Loucy (cell line): ENCODE measurements around the gene CDH4.

Experiments
- H2AFZ ChIP-seq: fragments of 200-600 bp; sonication (generic); 2 replicates; pipeline ENCODE4 v1.6.0; 2016; ENCODE audit warnings: antibody characterized with exemption, mild to moderate bottlenecking, low read length, moderate library complexity
- H3F3A ChIP-seq: fragments of 200-600 bp; 2 replicates; pipeline ENCODE4 v1.6.0; 2016; ENCODE audit warnings: antibody characterized with exemption, low read depth, mild to moderate bottlenecking
- H3K27me3 ChIP-seq: fragments of 200-600 bp; sonication (generic); 2 replicates; pipeline ENCODE4 v1.6.1; 2014; ENCODE audit warnings: low read length, mild to moderate bottlenecking; ENCODE audit not compliant: insufficient read depth, poor library complexity, severe bottlenecking
- H3K36me3 ChIP-seq: fragments of 200-600 bp; sonication (generic); 2 replicates; pipeline ENCODE4 v1.6.1; 2016; ENCODE audit warnings: low read length; ENCODE audit not compliant: insufficient read depth
- H3K4me1 ChIP-seq: fragments of 200-600 bp; sonication (generic); 2 replicates; pipeline ENCODE4 v1.5.1; 2014; ENCODE audit warnings: low read length, mild to moderate bottlenecking; ENCODE audit not compliant: insufficient read depth, poor library complexity, severe bottlenecking
- H3K4me2 ChIP-seq: fragments of 200-600 bp; sonication (generic); 2 replicates; pipeline ENCODE4 v1.6.0; 2014; ENCODE audit warnings: antibody characterized with exemption, low read length, low read depth, mild to moderate bottlenecking; ENCODE audit not compliant: poor library complexity, severe bottlenecking
- H3K4me3 ChIP-seq: fragments of 200-600 bp; sonication (generic); 2 replicates; pipeline ENCODE4 v1.5.1; 2014; ENCODE audit warnings: low read length, mild to moderate bottlenecking, mixed read lengths; ENCODE audit not compliant: poor library complexity, severe bottlenecking
- H3K79me2 ChIP-seq: fragments of 200-600 bp; sonication (generic); 2 replicates; pipeline ENCODE4 v1.6.1; 2014; ENCODE audit warnings: low read length; ENCODE audit not compliant: insufficient read depth
- H3K9ac ChIP-seq: fragments of 200-600 bp; sonication (generic); 2 replicates; pipeline ENCODE4 v1.6.0; 2014; ENCODE audit warnings: mild to moderate bottlenecking, low read depth, low read length, moderate library complexity; ENCODE audit not compliant: poor library complexity, severe bottlenecking
- H3K9me2 ChIP-seq: fragments of 200-600 bp; sonication (generic); replicated peaks from 2 replicates; pipeline ENCODE4 v1.6.1; 2016; ENCODE audit warnings: low read depth, low read length, mixed read lengths
- H3K9me3 ChIP-seq: fragments of 200-600 bp; sonication (generic); 2 replicates; pipeline ENCODE4 v1.6.1; 2014; ENCODE audit warnings: mild to moderate bottlenecking, antibody characterized with exemption, low read length, low read depth; ENCODE audit not compliant: insufficient read depth
- H4K20me1 ChIP-seq: fragments of 200-600 bp; sonication (generic); 2 replicates; pipeline ENCODE4 v1.6.0; 2014; ENCODE audit warnings: antibody characterized with exemption, low read length, mild to moderate bottlenecking; ENCODE audit not compliant: insufficient read depth, poor library complexity, severe bottlenecking
- EZH2phosphoT487 ChIP-seq: fragments of 200-600 bp; IDR thresholded peaks from 2 replicates; pipeline ENCODE4 v1.6.1; 2018; ENCODE audit warnings: antibody characterized with exemption, mild to moderate bottlenecking, moderate library complexity, borderline replicate concordance
- TF ChIP-seq, protein P1 (sequence below): fragments of 200-600 bp; sonication (generic); conservative IDR thresholded peaks from 2 replicates; pipeline ENCODE4 v1.5.1; 2014; ENCODE audit warnings: mild to moderate bottlenecking, antibody characterized with exemption, low read length

The CDH4 gene

GRCh38 chr20:61924211-61924857 is 672.3 kb downstream of the CDH4 start:
- Histone ChIP-seq H3K4me2 (no peak overlapping the region), H3K27me3 (no peaks in the 10 kb centered on the region), H3K9me3 (no peaks in the 10 kb centered on the region), H3K79me2 (no peaks in the 10 kb centered on the region), H3K9ac (no peak overlapping the region), H3K9me2 (no peaks in the 10 kb centered on the region), H3K4me3 (no peak overlapping the region), H3F3A (no peaks in the 10 kb centered on the region), H3K4me1 (no peaks in the 10 kb centered on the region), H2AFZ (no peak overlapping the region), H3K36me3 (peaks cover 7% of the 10 kb centered on the region; the same call in 1 of the 2 replicates), H4K20me1 (no peaks in the 10 kb centered on the region)
- TF ChIP-seq, protein P1, sequence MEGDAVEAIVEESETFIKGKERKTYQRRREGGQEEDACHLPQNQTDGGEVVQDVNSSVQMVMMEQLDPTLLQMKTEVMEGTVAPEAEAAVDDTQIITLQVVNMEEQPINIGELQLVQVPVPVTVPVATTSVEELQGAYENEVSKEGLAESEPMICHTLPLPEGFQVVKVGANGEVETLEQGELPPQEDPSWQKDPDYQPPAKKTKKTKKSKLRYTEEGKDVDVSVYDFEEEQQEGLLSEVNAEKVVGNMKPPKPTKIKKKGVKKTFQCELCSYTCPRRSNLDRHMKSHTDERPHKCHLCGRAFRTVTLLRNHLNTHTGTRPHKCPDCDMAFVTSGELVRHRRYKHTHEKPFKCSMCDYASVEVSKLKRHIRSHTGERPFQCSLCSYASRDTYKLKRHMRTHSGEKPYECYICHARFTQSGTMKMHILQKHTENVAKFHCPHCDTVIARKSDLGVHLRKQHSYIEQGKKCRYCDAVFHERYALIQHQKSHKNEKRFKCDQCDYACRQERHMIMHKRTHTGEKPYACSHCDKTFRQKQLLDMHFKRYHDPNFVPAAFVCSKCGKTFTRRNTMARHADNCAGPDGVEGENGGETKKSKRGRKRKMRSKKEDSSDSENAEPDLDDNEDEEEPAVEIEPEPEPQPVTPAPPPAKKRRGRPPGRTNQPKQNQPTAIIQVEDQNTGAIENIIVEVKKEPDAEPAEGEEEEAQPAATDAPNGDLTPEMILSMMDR: no peak
- no peak for TF ChIP-seq EZH2phosphoT487

DNA sequence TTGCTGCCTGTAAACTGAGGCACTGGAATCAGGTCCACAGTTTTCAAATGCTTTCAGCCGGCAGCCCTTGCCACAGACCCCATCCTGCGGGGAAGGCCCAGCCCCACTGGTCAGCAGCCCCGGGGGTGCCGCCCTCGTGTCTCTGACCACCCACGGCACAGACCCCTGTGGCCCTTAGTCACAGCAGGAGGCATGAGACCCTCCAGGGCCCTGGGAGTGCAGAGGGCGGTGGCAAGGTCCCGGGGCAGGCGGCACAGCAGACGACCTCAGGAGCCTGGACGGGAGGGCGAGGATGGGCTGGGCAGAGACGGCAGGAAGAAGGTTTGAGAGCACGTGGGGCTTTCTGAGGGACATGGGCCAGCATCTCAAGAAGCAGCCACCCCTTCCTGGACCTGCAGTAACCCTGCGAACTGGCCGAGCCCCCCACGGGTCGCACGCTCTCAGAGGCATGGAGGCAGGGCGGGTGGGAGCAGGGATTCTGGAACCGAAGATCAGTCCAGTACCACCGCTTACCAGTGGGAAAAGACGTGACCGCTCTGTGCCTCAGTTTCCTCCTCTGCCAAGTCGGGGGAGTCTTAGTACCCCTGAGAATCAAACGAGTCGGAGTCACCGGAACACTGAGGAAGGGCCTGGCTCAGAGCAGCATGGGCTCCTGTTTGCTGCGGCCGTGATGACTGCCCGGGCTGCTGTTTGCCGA is 672.9 kb downstream of the CDH4 start:
- Histone ChIP-seq H2AFZ (no peak overlapping the region), H3K9ac (no peak overlapping the region), H3K27me3 (no peaks in the 10 kb centered on the region), H3K9me3 (no peaks in the 10 kb centered on the region), H3K4me1 (no peaks in the 10 kb centered on the region), H3F3A (no peaks in the 10 kb centered on the region), H4K20me1 (no peaks in the 10 kb centered on the region), H3K4me2 (no peak overlapping the region), H3K79me2 (no peaks in the 10 kb centered on the region), H3K9me2 (no peaks in the 10 kb centered on the region), H3K36me3 (peaks cover 11% of the 10 kb centered on the region; the same call in 1 of the 2 replicates), H3K4me3 (no peak overlapping the region)
- TF ChIP-seq EZH2phosphoT487: no peak
- TF ChIP-seq, protein P1: no peak

DNA sequence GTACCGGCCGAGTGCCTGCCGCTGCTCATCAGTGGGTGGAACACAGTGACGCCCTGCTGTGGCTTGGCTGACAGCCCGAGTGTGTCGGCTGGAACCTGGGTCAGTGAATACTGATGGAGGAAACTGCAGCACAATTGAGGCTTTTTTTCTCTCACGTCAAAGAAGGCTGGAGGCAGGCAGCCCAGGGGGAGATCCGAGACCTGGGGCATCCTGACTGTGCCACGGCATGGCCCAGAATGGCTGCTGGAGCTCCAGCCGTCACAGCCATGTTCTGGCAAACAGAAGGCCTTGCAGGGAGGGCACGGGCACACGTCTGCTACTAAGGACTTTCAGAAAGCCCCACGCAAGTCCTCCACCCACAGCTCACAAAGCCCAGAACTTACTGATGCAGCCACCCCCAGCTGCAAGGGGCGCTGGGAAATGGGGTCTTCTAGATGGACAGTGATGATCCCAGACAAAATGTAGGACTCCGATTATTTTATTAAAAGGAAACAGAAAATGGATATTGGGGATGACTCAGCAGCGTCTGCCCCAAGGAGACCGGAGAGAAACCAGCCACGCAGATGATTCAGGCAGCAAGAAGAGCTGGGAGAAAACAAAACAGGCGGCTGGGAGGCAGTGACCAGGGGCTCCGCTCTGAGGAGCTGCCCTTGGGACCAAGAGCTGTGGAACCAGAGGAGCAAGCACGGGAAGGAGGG is 673.6 kb downstream of the CDH4 start:
- H3K4me1 ChIP-seq: no peaks in the 10 kb centered on the region
- no peaks in the 10 kb centered on the region for H3K9me2 ChIP-seq
- H3K36me3 ChIP-seq: peaks cover 13% of the 10 kb centered on the region; the same call in 1 of the 2 replicates
- H3K9me3 ChIP-seq: no peaks in the 10 kb centered on the region
- no peak overlapping the region for H3K9ac ChIP-seq
- no peaks in the 10 kb centered on the region for H3F3A ChIP-seq
- no peaks in the 10 kb centered on the region for H3K79me2 ChIP-seq
- H3K4me3 ChIP-seq: no peak overlapping the region
- H4K20me1 ChIP-seq: no peaks in the 10 kb centered on the region
- TF ChIP-seq, protein P1: no peak
- no peak for TF ChIP-seq EZH2phosphoT487
- no peak overlapping the region for H3K4me2 ChIP-seq
- H2AFZ ChIP-seq: no peak overlapping the region
- H3K27me3 ChIP-seq: no peaks in the 10 kb centered on the region
